GM19463 (cell line): ENCODE data around the gene GTF2IRD1.
"Not testable (repeated sequence)": the region's sequence is repeated elsewhere in the genome, so short reads cannot be mapped to it uniquely, and the experiment has no call there.

Experiments
- ATAC-seq: cut with Tn5 transposase; IDR thresholded peaks from one replicate; pipeline ENCODE4 v1.9.1; 2021; ENCODE audit warnings: mild to moderate bottlenecking, moderate library complexity; ENCODE audit not compliant: unreplicated experiment

GTF2IRD1 gene

GRCh38 chr7:74453322-74454011 is at the start of gene GTF2IRD1:
Gene GTF2IRD1, plus strand, starts transcription at chr7:74453906. Its CDS starts 54,175 bp downstream, at chr7:74508081.
- ATAC-seq, result peak; percentile 43

DNA sequence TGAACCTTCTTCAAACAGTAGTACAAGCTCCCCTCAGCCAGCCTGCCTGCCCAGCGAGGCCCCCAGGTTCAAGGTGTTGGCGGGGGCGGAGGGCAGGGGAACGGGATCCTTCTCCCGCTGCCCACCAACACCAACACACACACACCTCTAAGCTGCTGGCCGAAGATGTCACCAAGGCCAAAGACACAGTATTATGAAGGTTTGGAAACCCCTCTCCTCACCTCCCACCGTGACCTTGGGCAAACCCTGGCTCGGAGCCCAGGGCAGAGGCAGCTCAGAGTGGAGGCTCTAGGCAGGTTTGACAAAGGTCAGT is 49.4 kb upstream of the GTF2IRD1 start:
- ATAC-seq, result no peak

GRCh38 chr7:74404741-74405140 is 49.0 kb upstream of the GTF2IRD1 start:
- no peak for ATAC-seq

DNA sequence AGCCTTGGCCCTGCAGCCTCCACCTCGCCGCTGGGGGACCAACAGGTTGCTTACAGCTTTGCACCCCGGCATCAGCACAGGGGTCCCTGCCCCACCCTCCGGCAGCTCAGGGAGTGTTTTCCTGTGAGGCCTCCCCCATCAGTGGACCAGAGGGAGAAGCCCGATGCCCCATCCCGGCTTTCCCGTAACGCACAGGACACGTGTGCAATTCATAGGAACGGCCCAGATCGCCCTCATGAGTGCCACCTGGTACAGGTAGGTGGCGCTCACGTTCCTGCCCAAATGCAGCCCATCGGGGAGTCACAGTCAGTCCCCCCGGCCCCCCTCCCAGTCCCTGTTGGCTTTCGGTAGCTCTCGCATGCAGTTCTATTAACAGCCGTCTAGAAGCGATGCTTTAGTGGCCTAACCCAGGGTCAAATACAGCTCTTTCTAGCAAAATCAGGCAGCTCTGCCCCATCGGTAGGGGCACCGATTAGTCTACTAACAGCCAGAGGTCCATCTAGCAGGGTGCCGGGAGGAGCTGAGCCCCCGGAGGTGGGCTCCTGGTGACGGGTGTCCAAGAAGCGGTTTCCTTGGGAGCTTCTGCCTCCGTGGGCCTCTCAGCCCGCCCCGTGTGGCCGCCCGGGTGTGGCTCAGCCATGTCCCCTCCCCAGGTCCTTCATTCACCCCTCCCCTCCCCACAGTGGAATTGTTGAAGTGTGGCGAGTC is 48.4 kb upstream of the GTF2IRD1 start:
- no peak for ATAC-seq

DNA sequence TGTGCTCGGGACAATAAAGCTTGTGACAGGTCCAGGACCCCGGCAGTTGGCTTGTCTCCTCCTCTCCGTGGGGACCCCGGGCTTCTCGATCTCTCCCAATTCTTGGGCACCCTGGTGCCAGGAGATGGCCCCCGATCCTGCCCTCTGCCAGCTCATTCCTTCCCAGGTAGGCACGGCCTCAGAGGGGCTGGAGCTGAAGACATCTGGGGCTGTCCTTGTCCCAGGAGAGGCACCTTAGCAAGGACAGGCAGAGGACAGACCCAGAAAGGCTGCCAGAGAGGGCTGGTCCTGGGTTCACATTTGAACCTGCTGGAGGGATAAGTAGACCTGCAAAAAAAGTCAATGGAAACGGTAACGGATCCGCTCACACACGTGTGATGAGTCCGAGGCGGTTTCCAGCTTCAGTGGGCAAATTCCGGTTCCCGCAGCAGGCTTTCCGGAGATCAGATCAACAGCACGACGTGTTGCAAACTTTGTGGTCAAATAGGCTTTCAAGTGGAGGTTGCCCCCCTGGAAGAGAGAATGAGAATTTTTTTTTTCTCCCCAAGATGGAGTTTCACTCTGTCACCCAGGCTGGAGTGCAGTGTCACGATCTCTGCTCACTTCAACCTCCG is 47.7 kb upstream of the GTF2IRD1 start:
- no peak for ATAC-seq

GRCh38 chr7:74407958-74408357 is 45.7 kb upstream of the GTF2IRD1 start:
- ATAC-seq, result no peak

- ATAC-seq, result no peak
These were observed 44.1 kb upstream of the GTF2IRD1 start for GRCh38 chr7:74409571-74409970.

DNA sequence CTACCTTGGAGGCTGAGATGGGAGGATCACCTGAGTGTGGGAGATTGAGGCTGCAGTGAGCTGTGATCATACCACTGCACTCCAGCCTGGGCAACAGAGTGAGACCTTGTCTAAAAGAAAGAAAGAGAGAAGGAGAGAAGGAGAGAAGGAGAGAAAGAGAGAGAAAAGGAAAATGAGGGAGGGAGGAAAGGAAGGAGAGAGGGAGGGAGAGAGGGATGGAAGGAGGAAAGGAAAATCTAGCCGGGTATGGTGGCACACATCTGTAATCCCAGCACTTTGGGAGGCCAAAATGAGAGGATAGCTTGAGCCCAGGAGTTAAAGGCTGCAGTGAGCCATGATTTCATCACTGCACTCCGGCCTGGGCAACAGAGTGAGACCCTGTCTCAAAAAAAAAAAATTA is 42.9 kb upstream of the GTF2IRD1 start:
- ATAC-seq, result no peak

GRCh38 chr7:74411571-74411970 is 42.1 kb upstream of the GTF2IRD1 start:
- not testable (repeated sequence) for ATAC-seq

- no peak for ATAC-seq
These were observed 41.6 kb upstream of the GTF2IRD1 start for GRCh38 chr7:74412056-74412455.

DNA sequence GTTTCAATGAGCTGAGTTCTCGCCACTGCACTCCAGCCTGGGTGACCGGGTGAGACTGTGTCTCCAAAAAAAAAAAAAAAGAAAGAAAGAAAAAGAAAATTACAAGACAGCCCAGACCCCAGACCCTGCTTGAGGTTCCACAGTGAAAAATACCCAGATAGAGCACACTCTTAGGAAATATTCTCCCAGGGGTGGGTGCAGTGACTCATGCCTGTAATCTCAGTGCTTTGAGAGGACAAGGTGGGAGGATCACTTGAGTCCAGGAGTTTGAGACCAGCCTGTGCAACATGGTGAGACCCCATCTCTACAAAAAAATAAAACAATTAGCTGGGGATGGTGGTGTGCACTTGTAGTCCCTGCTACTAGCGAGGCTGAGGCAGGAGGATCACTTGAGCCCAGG is 41.1 kb upstream of the GTF2IRD1 start:
- no peak for ATAC-seq

DNA sequence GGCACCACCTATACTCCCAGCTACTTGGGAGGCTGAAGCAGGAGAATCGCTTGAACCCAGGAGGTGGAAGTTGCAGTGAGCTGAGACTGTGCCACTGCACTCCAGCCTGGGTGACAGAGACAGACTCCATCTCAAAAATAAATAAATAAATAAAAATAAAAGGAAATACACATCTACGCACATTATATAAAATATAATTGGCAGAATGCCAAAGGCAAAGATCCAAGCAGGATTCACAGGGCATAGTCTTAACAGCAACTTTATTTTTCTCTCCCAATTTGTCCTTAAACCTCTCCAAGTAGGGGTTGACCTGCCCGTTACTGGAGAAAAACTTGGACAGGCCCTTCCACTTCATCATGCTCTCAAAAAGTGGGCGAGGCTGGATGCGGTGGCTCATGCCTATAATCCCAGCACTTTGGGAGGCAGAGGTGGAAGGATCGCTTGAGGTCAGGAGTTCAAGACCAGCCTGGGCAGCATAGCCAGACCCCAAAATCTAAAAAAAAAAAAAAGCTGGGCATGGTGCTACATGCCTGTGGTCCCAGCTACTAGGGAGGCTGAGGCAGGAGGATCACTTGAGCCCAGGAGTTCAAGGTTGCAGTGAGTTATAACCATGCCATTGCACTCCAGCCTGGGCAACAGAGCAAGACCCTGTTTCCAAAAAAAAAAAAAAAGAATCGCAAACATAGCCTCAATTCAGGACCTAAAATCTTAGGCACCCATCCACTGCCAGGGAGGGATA is 38.9 kb upstream of the GTF2IRD1 start:
- ATAC-seq, result not testable (repeated sequence)

GRCh38 chr7:74417419-74417971 is 36.2 kb upstream of the GTF2IRD1 start:
- no peak for ATAC-seq

DNA sequence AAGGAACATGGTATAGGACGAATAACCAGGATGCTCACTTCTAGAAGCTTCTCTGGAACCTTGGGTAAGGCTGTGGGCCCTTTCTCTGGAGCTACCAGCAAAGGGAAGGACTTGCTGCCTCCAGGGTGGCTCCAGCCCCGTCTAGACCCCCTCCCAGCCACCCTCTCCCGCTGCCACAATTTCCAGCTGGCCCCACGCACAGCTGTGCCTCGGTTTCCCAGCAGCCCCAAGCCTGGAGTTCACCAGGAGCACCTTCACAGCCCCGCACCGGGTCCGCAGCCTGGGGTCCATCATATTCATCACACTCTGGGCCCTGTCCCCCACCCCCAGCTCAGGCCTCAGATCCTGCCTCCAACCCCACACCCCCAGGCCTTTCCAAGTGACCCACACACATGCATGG is 35.6 kb upstream of the GTF2IRD1 start:
- ATAC-seq, result no peak

GRCh38 chr7:74418538-74418937 is 35.2 kb upstream of the GTF2IRD1 start:
- ATAC-seq, result no peak

- ATAC-seq, result not testable (repeated sequence)
These were observed 34.5 kb upstream of the GTF2IRD1 start for GRCh38 chr7:74419232-74419631.

DNA sequence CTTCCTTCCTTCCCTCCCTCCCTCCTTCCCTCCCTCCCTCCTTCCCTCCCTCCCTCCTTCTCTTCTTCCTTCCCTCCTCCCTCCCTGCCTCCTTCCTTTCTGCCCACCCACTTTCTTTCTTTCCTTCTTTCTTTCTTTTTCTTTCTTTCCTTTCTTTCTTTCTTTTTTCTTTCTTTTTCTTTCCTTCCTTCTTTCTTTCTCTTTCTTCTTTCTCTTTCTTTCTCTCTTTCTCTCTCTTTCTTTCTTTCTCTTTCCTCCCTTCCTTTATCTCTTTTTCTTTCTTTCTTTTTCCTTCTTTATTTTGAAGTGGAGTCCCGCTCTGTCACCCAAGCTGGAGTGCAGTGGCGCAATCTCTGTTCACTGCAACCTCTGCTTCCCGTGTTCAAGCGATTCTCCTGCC is 33.7 kb upstream of the GTF2IRD1 start:
- no peak for ATAC-seq

GRCh38 chr7:74424291-74424880 is 29.3 kb upstream of the GTF2IRD1 start:
- ATAC-seq, result no peak

DNA sequence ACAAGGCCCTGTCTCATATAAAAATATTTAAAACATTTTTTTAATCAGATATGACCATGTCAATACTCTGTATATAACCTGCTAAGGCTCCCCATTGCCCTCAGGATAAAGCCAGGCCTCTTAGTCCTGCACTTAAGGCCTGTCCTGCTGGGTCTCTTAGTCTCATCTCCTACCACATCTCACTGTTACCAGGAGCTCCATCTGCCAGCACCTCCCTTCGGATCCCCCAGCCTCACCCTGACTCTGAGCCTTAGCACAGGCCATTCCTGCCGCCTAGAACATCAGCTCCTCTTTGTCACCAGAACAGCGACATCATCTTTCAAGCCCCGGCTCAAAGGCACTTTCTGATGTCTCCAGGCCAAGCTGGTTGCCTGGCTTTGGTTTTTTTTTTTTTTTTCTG is 25.7 kb upstream of the GTF2IRD1 start:
- ATAC-seq, result no peak

DNA sequence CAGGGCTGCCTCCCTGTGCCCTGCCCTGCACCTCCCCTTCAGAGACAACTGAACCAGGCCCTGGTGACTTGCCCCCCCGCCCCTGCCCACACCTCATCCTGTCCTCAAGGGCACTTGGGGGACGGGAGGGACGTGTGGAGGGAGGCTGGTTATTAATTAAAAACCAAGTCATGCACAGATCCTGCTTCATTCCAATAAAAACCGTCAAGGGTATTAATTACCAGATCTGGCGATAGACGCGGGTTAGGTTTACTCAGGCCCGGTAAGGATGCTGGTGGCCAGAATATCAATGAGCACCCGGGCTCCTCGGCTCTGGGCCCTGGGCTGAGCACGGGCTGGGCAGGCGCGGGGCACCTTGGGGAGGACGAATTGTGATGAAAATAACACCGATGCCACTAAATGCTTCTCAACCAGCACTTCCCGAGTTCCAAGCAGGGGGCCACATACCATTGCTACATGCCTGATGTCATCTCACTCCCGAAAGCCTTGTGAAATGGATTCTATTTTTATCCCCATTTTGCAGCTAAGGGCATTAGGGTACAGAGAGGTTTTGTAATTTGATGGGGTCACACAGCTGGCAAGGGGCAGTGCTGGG is 24.5 kb upstream of the GTF2IRD1 start:
- no peak for ATAC-seq
